Suppressor macrophage (primary cell): Measurements from ENCODE around the gene SPTBN1.

Source experiments
- DNase-seq, 4 experiments: peaks; one replicate each; pipeline ENCODE4 v3.0.0-alpha.2; 2020 to 2022

Gene SPTBN1

GRCh38 chr2:54593249-54593648, 137.1 kb downstream of the SPTBN1 start:
- DNase-seq, result no peak

GRCh38 chr2:54594048-54594447, 137.9 kb downstream of the SPTBN1 start:
- no peak for DNase-seq

- DNase-seq, result no peak
Observed at GRCh38 chr2:54595161-54595803, 139.2 kb downstream of the SPTBN1 start.

GRCh38 chr2:54595999-54596902, 140.1 kb downstream of the SPTBN1 start:
- DNase-seq, result no peak

- DNase-seq, result no peak
Observed at GRCh38 chr2:54597153-54597848, 141.2 kb downstream of the SPTBN1 start.

- no peak for DNase-seq
Observed at GRCh38 chr2:54598347-54599325, 142.5 kb downstream of the SPTBN1 start.

- DNase-seq, result no peak
Observed at GRCh38 chr2:54599326-54599710, 143.2 kb downstream of the SPTBN1 start.

GRCh38 chr2:54599914-54600313, 143.8 kb downstream of the SPTBN1 start:
- no peak for DNase-seq

GRCh38 chr2:54601339-54601738, 145.2 kb downstream of the SPTBN1 start:
- DNase-seq, result no peak

GRCh38 chr2:54602736-54603322, 146.7 kb downstream of the SPTBN1 start:
- DNase-seq, result peak in 1 of 4 experiments; percentile 20

GRCh38 chr2:54603357-54603756, 147.2 kb downstream of the SPTBN1 start:
- DNase-seq, result peak in 2 of 4 experiments; percentile 16 to 20

GRCh38 chr2:54603796-54604195, 147.7 kb downstream of the SPTBN1 start:
- DNase-seq, result no peak

- DNase-seq, result peak in 1 of 4 experiments; percentile 12
Observed at GRCh38 chr2:54604871-54605270, 148.7 kb downstream of the SPTBN1 start.

- no peak for DNase-seq
Observed at GRCh38 chr2:54605836-54606235, 149.7 kb downstream of the SPTBN1 start.

GRCh38 chr2:54606393-54606958, 150.3 kb downstream of the SPTBN1 start:
- no peak for DNase-seq

GRCh38 chr2:54608224-54608623, 152.1 kb downstream of the SPTBN1 start:
- DNase-seq, result no peak

- no peak for DNase-seq
Observed at GRCh38 chr2:54609241-54609640, 153.1 kb downstream of the SPTBN1 start.

GRCh38 chr2:54609647-54610046, 153.5 kb downstream of the SPTBN1 start:
- no peak for DNase-seq

- no peak for DNase-seq
Observed at GRCh38 chr2:54610700-54611099, 154.6 kb downstream of the SPTBN1 start.

- no peak for DNase-seq
Observed at GRCh38 chr2:54611830-54612545, 155.9 kb downstream of the SPTBN1 start.

- DNase-seq, result no peak
Observed at GRCh38 chr2:54613386-54613785, 157.3 kb downstream of the SPTBN1 start.
